HAP-1 (cell line): ENCODE data around the gene RPL38.

Source experiments
- DNase-seq, 2 experiments: peaks; one replicate each; pipeline ENCODE4 v3.0.0-alpha.2; 2016 to 2020; ENCODE audit warnings: low spot score in 2 of 2
- H3K27me3 ChIP-seq: fragments of 250-450 bp; sonication (Bioruptor Pico); 2 replicates; pipeline ENCODE4 v1.5.1; 2020; ENCODE audit warnings: low read depth, mild to moderate bottlenecking, moderate library complexity
- H3K36me3 ChIP-seq: fragments of 250-450 bp; sonication (Bioruptor Pico); replicated peaks from 2 replicates; pipeline ENCODE4 v1.5.1; 2020; ENCODE audit warnings: mild to moderate bottlenecking
- H3K4me1 ChIP-seq: fragments of 250-450 bp; sonication (Bioruptor Pico); 2 replicates; pipeline ENCODE4 v1.5.1; 2020; ENCODE audit warnings: mild to moderate bottlenecking
- H3K4me3 ChIP-seq: fragments of 250-450 bp; sonication (Bioruptor Pico); 2 replicates; pipeline ENCODE4 v1.5.1; 2020; ENCODE audit warnings: mild to moderate bottlenecking, moderate library complexity
- H3K9me3 ChIP-seq: fragments of 250-450 bp; sonication (Bioruptor Pico); 2 replicates; pipeline ENCODE4 v1.5.1; 2020; ENCODE audit warnings: mild to moderate bottlenecking, moderate library complexity
- in situ Hi-C: fragments of 300-500 bp; cut with MboI; formaldehyde crosslinking; loops from 3 replicates; pipeline ENCODE4 v1.14.3; 2020; ENCODE audit warnings: low sequenced_read_pairs, inconsistent platforms, mixed read lengths

The RPL38 gene

GRCh38 chr17:74230896-74231295 lies 27.4 kb downstream of the RPL38 start:
- DNase-seq = no peak
- H3K4me3 ChIP-seq = no peak overlapping the region
- no peaks in the 10 kb centered on the region for H3K9me3 ChIP-seq
- in situ Hi-C loops = no loop called here
- no peaks in the 10 kb centered on the region for H3K4me1 ChIP-seq
- no peaks in the 10 kb centered on the region for H3K27me3 ChIP-seq
- no peaks in the 10 kb centered on the region for H3K36me3 ChIP-seq

GRCh38 chr17:74231928-74232907 lies 28.7 kb downstream of the RPL38 start:
- Histone ChIP-seq H3K4me1 (no peaks in the 10 kb centered on the region), H3K9me3 (no peaks in the 10 kb centered on the region), H3K36me3 (no peaks in the 10 kb centered on the region), H3K4me3 (no peak overlapping the region), H3K27me3 (no peaks in the 10 kb centered on the region)
- in situ Hi-C loops = no loop called here
- no peak for DNase-seq

- Histone ChIP-seq H3K36me3 (no peaks in the 10 kb centered on the region), H3K4me1 (no peaks in the 10 kb centered on the region), H3K4me3 (no peak overlapping the region), H3K9me3 (no peaks in the 10 kb centered on the region), H3K27me3 (no peaks in the 10 kb centered on the region)
- no peak for DNase-seq
- in situ Hi-C loops = no loop called here
Observed at GRCh38 chr17:74233937-74234336, 30.5 kb downstream of the RPL38 start.

- DNase-seq = no peak
- in situ Hi-C loops = no loop called here
- Histone ChIP-seq H3K27me3 (no peaks in the 10 kb centered on the region), H3K36me3 (no peaks in the 10 kb centered on the region), H3K4me3 (no peak overlapping the region), H3K9me3 (no peaks in the 10 kb centered on the region), H3K4me1 (no peaks in the 10 kb centered on the region; the same call in 1 of the 2 replicates)
Observed at GRCh38 chr17:74234486-74234885, 31.0 kb downstream of the RPL38 start.

GRCh38 chr17:74235040-74235581 lies 31.6 kb downstream of the RPL38 start:
- Histone ChIP-seq H3K27me3 (no peaks in the 10 kb centered on the region), H3K9me3 (no peaks in the 10 kb centered on the region), H3K36me3 (no peaks in the 10 kb centered on the region), H3K4me3 (no peak overlapping the region), H3K4me1 (no peaks in the 10 kb centered on the region; the same call in 1 of the 2 replicates)
- in situ Hi-C loops = no loop called here
- DNase-seq = no peak

- H3K9me3 ChIP-seq = no peaks in the 10 kb centered on the region
- in situ Hi-C loops = no loop called here
- DNase-seq = no peak
- H3K36me3 ChIP-seq = no peaks in the 10 kb centered on the region
- no peaks in the 10 kb centered on the region for H3K27me3 ChIP-seq
- H3K4me3 ChIP-seq = no peak overlapping the region
- H3K4me1 ChIP-seq = no peaks in the 10 kb centered on the region; the same call in 1 of the 2 replicates
Observed at GRCh38 chr17:74235911-74236371, 32.5 kb downstream of the RPL38 start.

- Histone ChIP-seq H3K4me1 (no peaks in the 10 kb centered on the region; the same call in 1 of the 2 replicates), H3K36me3 (no peaks in the 10 kb centered on the region), H3K4me3 (no peak overlapping the region), H3K9me3 (no peaks in the 10 kb centered on the region), H3K27me3 (no peaks in the 10 kb centered on the region)
- DNase-seq = no peak
- in situ Hi-C loops = no loop called here
Observed at GRCh38 chr17:74237321-74237720, 33.8 kb downstream of the RPL38 start.

- in situ Hi-C loops = no loop called here
- H3K4me1 ChIP-seq = no peaks in the 10 kb centered on the region; the same call in 1 of the 2 replicates
- no peak overlapping the region for H3K4me3 ChIP-seq
- H3K9me3 ChIP-seq = no peaks in the 10 kb centered on the region
- H3K36me3 ChIP-seq = no peaks in the 10 kb centered on the region
- DNase-seq = no peak
- no peaks in the 10 kb centered on the region for H3K27me3 ChIP-seq
Observed at GRCh38 chr17:74239172-74239571, 35.7 kb downstream of the RPL38 start.

GRCh38 chr17:74240618-74241205 lies 37.2 kb downstream of the RPL38 start:
- Histone ChIP-seq H3K9me3 (no peaks in the 10 kb centered on the region), H3K4me1 (no peaks in the 10 kb centered on the region; the same call in 1 of the 2 replicates), H3K27me3 (no peaks in the 10 kb centered on the region), H3K4me3 (no peak overlapping the region), H3K36me3 (no peaks in the 10 kb centered on the region)
- no peak for DNase-seq
- in situ Hi-C loops = no loop called here

GRCh38 chr17:74241431-74241830 lies 38.0 kb downstream of the RPL38 start:
- H3K9me3 ChIP-seq = no peaks in the 10 kb centered on the region
- H3K27me3 ChIP-seq = no peaks in the 10 kb centered on the region
- no peaks in the 10 kb centered on the region; the same call in 1 of the 2 replicates for H3K4me1 ChIP-seq
- in situ Hi-C loops = no loop called here
- H3K4me3 ChIP-seq = no peak overlapping the region
- no peaks in the 10 kb centered on the region for H3K36me3 ChIP-seq
- DNase-seq = no peak

- in situ Hi-C loops = no loop called here
- DNase-seq = no peak
- no peaks in the 10 kb centered on the region for H3K27me3 ChIP-seq
- H3K4me1 ChIP-seq = no peaks in the 10 kb centered on the region; the same call in 1 of the 2 replicates
- H3K4me3 ChIP-seq = no peak overlapping the region
- no peaks in the 10 kb centered on the region for H3K36me3 ChIP-seq
- no peaks in the 10 kb centered on the region for H3K9me3 ChIP-seq
Observed at GRCh38 chr17:74241847-74242246, 38.4 kb downstream of the RPL38 start.

GRCh38 chr17:74243013-74243755 lies 39.7 kb downstream of the RPL38 start:
- Histone ChIP-seq H3K36me3 (no peaks in the 10 kb centered on the region), H3K4me1 (no peaks in the 10 kb centered on the region; the same call in 1 of the 2 replicates), H3K4me3 (no peak overlapping the region), H3K27me3 (no peaks in the 10 kb centered on the region), H3K9me3 (no peaks in the 10 kb centered on the region)
- DNase-seq = no peak
- in situ Hi-C loops = no loop called here

- in situ Hi-C loops = no loop called here
- H3K4me1 ChIP-seq = no peaks in the 10 kb centered on the region; the same call in 1 of the 2 replicates
- no peak for DNase-seq
- H3K9me3 ChIP-seq = no peaks in the 10 kb centered on the region
- H3K27me3 ChIP-seq = no peaks in the 10 kb centered on the region
- H3K4me3 ChIP-seq = no peak overlapping the region
- H3K36me3 ChIP-seq = no peaks in the 10 kb centered on the region
Observed at GRCh38 chr17:74244128-74244527, 40.6 kb downstream of the RPL38 start.
